ENCODE measurements around the gene CENPW. TPM values are rescaled to one million over a fixed set of nuclear protein-coding genes. Genes with fewer than 3 reads are reported as not detected.
A peak's percentile ranks its signal among the peaks of the same experiment; 100 is the strongest.

Gene CENPW
- total RNA-seq, 4 donors from 2014 or later, result 2.2 TPM; not detected in 3

DNA sequence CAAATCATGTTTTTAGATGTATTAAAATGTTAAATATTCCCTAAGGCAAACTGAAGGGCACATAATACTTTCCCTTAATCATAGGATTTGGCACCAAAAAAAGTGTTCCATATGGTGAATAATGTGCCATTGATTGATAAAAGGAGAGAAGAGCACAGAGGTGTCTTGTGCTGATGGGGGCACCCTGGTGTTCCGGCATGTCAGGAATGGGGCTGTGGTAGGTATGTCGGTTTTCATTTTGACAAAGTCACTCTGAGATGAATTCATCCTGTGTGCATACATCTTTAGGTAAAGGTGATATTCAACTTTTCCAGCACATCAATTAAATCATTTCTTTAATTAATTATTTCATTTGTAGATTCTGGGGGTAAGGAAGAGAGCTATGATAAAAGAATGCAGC is 36.8 kb downstream of the CENPW start:
- intact Hi-C loops (cut with DNase I; ENCODE audit: low total_unique reads), result no loop called here

DNA sequence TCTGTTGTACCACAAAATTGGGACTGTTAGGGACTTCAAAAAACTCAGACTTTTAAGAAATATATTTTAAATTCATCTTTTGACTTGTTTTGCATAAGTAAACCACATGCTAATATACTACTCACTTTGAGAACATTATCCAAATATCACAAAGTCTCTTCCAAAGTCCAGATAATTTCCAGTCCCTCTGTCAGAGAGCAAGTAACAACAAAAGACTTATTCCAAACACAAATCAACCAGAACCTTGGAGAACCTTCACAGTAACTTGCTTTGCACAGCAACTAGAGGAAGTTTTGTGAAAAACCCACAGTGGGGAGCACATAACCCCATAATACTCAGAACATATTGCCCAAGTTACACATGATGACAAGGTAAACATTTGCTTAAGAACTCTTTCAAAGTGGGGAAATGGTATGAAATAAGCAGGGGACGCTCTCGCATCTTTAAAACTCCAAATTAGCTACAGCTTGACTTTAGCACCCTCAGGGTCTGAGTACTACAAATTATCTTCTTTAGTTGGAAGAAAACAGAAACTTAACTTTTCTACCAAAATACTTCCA is 37.8 kb downstream of the CENPW start:
- in situ Hi-C loops (cut with MboI; ENCODE audit: low pct_ligation_motif_present in 1 of 4, low pct_unique_long_range_greater_than_20kb in 1 of 4, low sequenced_read_pairs in 3 of 4) (no loop called here), intact Hi-C loops (cut with DNase I; ENCODE audit: low total_unique reads) (no loop called here)
- peaks cover 0 to 3% (median 1%) of the 10 kb centered on the region in 4 donors for H3K4me1 ChIP-seq
- no peak overlapping the region for H3K27ac ChIP-seq
- 85% methylated on average over 2 of the region's 2 CpGs; no CpG with 5 or more reads in 1 of the 2 donors for WGBS, 2 donors (ENCODE audit: low coverage in 1 of 2)
- no peak overlapping the region for H3K4me3 ChIP-seq
- H3K36me3 ChIP-seq, result no peaks in the 10 kb centered on the region
- TF ChIP-seq EP300 (IDR thresholded peaks at IDR 0.05; ENCODE audit: low read depth), result no peak
- TF ChIP-seq POLR2AphosphoS5 (IDR thresholded peaks at IDR 0.05), result no peak
- TF ChIP-seq, protein P1, sequence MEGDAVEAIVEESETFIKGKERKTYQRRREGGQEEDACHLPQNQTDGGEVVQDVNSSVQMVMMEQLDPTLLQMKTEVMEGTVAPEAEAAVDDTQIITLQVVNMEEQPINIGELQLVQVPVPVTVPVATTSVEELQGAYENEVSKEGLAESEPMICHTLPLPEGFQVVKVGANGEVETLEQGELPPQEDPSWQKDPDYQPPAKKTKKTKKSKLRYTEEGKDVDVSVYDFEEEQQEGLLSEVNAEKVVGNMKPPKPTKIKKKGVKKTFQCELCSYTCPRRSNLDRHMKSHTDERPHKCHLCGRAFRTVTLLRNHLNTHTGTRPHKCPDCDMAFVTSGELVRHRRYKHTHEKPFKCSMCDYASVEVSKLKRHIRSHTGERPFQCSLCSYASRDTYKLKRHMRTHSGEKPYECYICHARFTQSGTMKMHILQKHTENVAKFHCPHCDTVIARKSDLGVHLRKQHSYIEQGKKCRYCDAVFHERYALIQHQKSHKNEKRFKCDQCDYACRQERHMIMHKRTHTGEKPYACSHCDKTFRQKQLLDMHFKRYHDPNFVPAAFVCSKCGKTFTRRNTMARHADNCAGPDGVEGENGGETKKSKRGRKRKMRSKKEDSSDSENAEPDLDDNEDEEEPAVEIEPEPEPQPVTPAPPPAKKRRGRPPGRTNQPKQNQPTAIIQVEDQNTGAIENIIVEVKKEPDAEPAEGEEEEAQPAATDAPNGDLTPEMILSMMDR (IDR thresholded peaks at IDR 0.05), result no peak
- no peak for TF ChIP-seq POLR2A (IDR thresholded peaks at IDR 0.05)
- H3K27me3 ChIP-seq, result no peaks in the 10 kb centered on the region
- no peaks in the 10 kb centered on the region for H3K9me3 ChIP-seq
- DNase-seq, result no peak

More for the DNA sequence above, 36.8 kb downstream of the CENPW start:
- TF ChIP-seq EP300 (IDR thresholded peaks at IDR 0.05; ENCODE audit: low read depth), result no peak
- TF ChIP-seq, protein P1 (IDR thresholded peaks at IDR 0.05), result no peak
- no peak for TF ChIP-seq POLR2A (IDR thresholded peaks at IDR 0.05)
- TF ChIP-seq POLR2AphosphoS5 (IDR thresholded peaks at IDR 0.05), result no peak
- no peaks in the 10 kb centered on the region for H3K27me3 ChIP-seq
- WGBS, 2 donors (ENCODE audit: low coverage in 1 of 2), result 91% methylated on average over 2 of the region's 2 CpGs
- no peak overlapping the region for H3K4me3 ChIP-seq
- H3K27ac ChIP-seq, result no peak overlapping the region
- H3K4me1 ChIP-seq, result peaks cover 0 to 3% (median 1%) of the 10 kb centered on the region in 4 donors
- no peaks in the 10 kb centered on the region for H3K36me3 ChIP-seq
- DNase-seq, result no peak
- H3K9me3 ChIP-seq, result no peaks in the 10 kb centered on the region
- in situ Hi-C loops (cut with MboI; ENCODE audit: low pct_ligation_motif_present in 1 of 4, low pct_unique_long_range_greater_than_20kb in 1 of 4, low sequenced_read_pairs in 3 of 4), result no loop called here

GRCh38 chr6:126380072-126380583 is 40.2 kb downstream of the CENPW start:
- no peaks in the 10 kb centered on the region for H3K27me3 ChIP-seq
- H3K36me3 ChIP-seq, result no peaks in the 10 kb centered on the region
- in situ Hi-C loops (cut with MboI; ENCODE audit: low pct_ligation_motif_present in 1 of 4, low pct_unique_long_range_greater_than_20kb in 1 of 4, low sequenced_read_pairs in 3 of 4) (no loop called here), intact Hi-C loops (cut with DNase I; ENCODE audit: low total_unique reads) (no loop called here)
- peaks cover 0 to 3% (median 1%) of the 10 kb centered on the region in 4 donors for H3K4me1 ChIP-seq
- peak overlapping the region; percentile 14 to 52 (median 24) for H3K27ac ChIP-seq
- DNase-seq, result peak; percentile 37
- whole genome bisulfite sequencing, 2 donors (ENCODE audit: low coverage in 1 of 2), result 20 to 35% methylated on average over 1 of the region's 1 CpG
- TF ChIP-seq POLR2A (IDR thresholded peaks at IDR 0.05) (no peak), EP300 (IDR thresholded peaks at IDR 0.05; ENCODE audit: low read depth) (no peak), POLR2AphosphoS5 (IDR thresholded peaks at IDR 0.05) (no peak)
- TF ChIP-seq, protein P1 (IDR thresholded peaks at IDR 0.05), result no peak
- H3K9me3 ChIP-seq, result no peaks in the 10 kb centered on the region
- no peak overlapping the region for H3K4me3 ChIP-seq

GRCh38 chr6:126381498-126381897 is 41.6 kb downstream of the CENPW start:
- Histone ChIP-seq H3K9me3 (no peaks in the 10 kb centered on the region), H3K27me3 (no peaks in the 10 kb centered on the region), H3K36me3 (no peaks in the 10 kb centered on the region), H3K4me3 (no peak overlapping the region), H3K27ac (no peak overlapping the region), H3K4me1 (peaks cover 0 to 3% (median 1%) of the 10 kb centered on the region in 4 donors)
- no peak for DNase-seq
- WGBS, 2 donors (ENCODE audit: low coverage in 1 of 2), result 99 to 100% methylated on average over 3 to 5 of the region's 5 CpGs
- intact Hi-C loops (cut with DNase I; ENCODE audit: low total_unique reads), result no loop called here
- TF ChIP-seq POLR2AphosphoS5 (IDR thresholded peaks at IDR 0.05) (no peak), EP300 (IDR thresholded peaks at IDR 0.05; ENCODE audit: low read depth) (no peak), POLR2A (IDR thresholded peaks at IDR 0.05) (no peak)
- TF ChIP-seq, protein P1 (IDR thresholded peaks at IDR 0.05), result no peak
- in situ Hi-C loops (cut with MboI; ENCODE audit: low pct_ligation_motif_present in 1 of 4, low pct_unique_long_range_greater_than_20kb in 1 of 4, low sequenced_read_pairs in 3 of 4), result no loop called here

All from transverse colon (tissue), 4 donors.